Left ventricle myocardium inferior (tissue), 1 donor: Measurements from ENCODE around the gene FKRP. TPM values are rescaled to one million over a fixed set of nuclear protein-coding genes. Genes with fewer than 3 reads are reported as not detected.
A peak's percentile ranks its signal among the peaks of the same experiment; 100 is the strongest.

Experiments used
- DNase-seq: peaks from one replicate; pipeline ENCODE4 v3.0.0-alpha.2; 2020
- H3K27ac ChIP-seq: fragments of 200-600 bp; replicated peaks from 2 replicates; pipeline ENCODE4 v1.8.0; 2021
- H3K27me3 ChIP-seq: fragments of 200-600 bp; 2 replicates; pipeline ENCODE4 v1.8.0; 2021; ENCODE audit warnings: low read depth
- H3K36me3 ChIP-seq: fragments of 200-600 bp; 2 replicates; pipeline ENCODE4 v1.8.0; 2021
- H3K4me1 ChIP-seq: fragments of 200-600 bp; 2 replicates; pipeline ENCODE4 v1.8.0; 2021
- H3K4me3 ChIP-seq: fragments of 200-600 bp; 2 replicates; pipeline ENCODE4 v1.8.0; 2021; ENCODE audit warnings: mild to moderate bottlenecking, moderate library complexity
- H3K9me3 ChIP-seq: fragments of 200-600 bp; replicated peaks from 2 replicates; pipeline ENCODE4 v1.8.0; 2021
- CTCF ChIP-seq: fragments of 200-600 bp; IDR thresholded peaks from 2 replicates; pipeline ENCODE4 v1.8.0; 2021; ENCODE audit warnings: antibody characterized with exemption, mild to moderate bottlenecking, borderline replicate concordance
- intact Hi-C: fragments of 100-400 bp; cut with micrococcal nuclease; formaldehyde crosslinking; loops from one replicate; pipeline ENCODE4 v1.11.0; 2022
- total RNA-seq: library from RNA; stranded (reverse); fragmentation: NEBNext Ultra II Directional; extraction: Animal tissue kit (Norgen Biotek cat#: 25700); gene quantifications from one replicate; pipeline ENCODE4 v1.2.1, GENCODE V29; 2021
- donor health status: DM: no; HTN: yes; CAD: no; lungs with severe emphysema.

Gene FKRP
- total RNA-seq, 1 donor from 2014 or later = 15.6 TPM

GRCh38 chr19:46715620-46715974 is 30.3 kb upstream of the FKRP start:
- Histone ChIP-seq H3K9me3 (no peaks in the 10 kb centered on the region), H3K27ac (peak overlapping the region; percentile 90), H3K27me3 (no peaks in the 10 kb centered on the region), H3K4me1 (peaks cover 64% of the 10 kb centered on the region), H3K36me3 (peaks cover 19% of the 10 kb centered on the region), H3K4me3 (peak overlapping the region; percentile 87)
- TF ChIP-seq CTCF = no peak
- intact Hi-C loops = no loop called here
- DNase-seq = no peak

- peak overlapping the region; percentile 87 for H3K4me3 ChIP-seq
- H3K9me3 ChIP-seq = no peaks in the 10 kb centered on the region
- H3K27me3 ChIP-seq = no peaks in the 10 kb centered on the region
- H3K27ac ChIP-seq = peak overlapping the region; percentile 90
- TF ChIP-seq CTCF = no peak
- peaks cover 64% of the 10 kb centered on the region for H3K4me1 ChIP-seq
- peaks cover 19% of the 10 kb centered on the region for H3K36me3 ChIP-seq
- DNase-seq = no peak
- intact Hi-C loops = no loop called here
These were observed 29.7 kb upstream of the FKRP start for GRCh38 chr19:46715975-46716671.

- Histone ChIP-seq H3K27me3 (no peaks in the 10 kb centered on the region), H3K4me1 (peaks cover 64% of the 10 kb centered on the region), H3K9me3 (no peaks in the 10 kb centered on the region), H3K27ac (peak overlapping the region; percentile 90), H3K36me3 (peaks cover 23% of the 10 kb centered on the region), H3K4me3 (peak overlapping the region; percentile 87)
- TF ChIP-seq CTCF = no peak
- DNase-seq = no peak
- intact Hi-C loops = no loop called here
These were observed 29.2 kb upstream of the FKRP start for GRCh38 chr19:46716672-46717033.

- no peak for TF ChIP-seq CTCF
- H3K36me3 ChIP-seq = peaks cover 28% of the 10 kb centered on the region
- intact Hi-C loops = no loop called here
- peaks cover 64% of the 10 kb centered on the region for H3K4me1 ChIP-seq
- DNase-seq = peak; percentile 95
- no peaks in the 10 kb centered on the region for H3K27me3 ChIP-seq
- H3K9me3 ChIP-seq = no peaks in the 10 kb centered on the region
- H3K4me3 ChIP-seq = peak within 1 kb of the TSS; percentile 87
- H3K27ac ChIP-seq = peak within 1 kb of the TSS; percentile 90
These were observed 28.7 kb upstream of the FKRP start, which contains the start of gene PRKD2 for GRCh38 chr19:46717034-46717715. TSS of gene PRKD2 (minus strand) at chr19:46717114. CDS start at chr19:46716370, 744 bp downstream.

GRCh38 chr19:46717716-46718143 is 28.1 kb upstream of the FKRP start:
- intact Hi-C loops = no loop called here
- Histone ChIP-seq H3K4me1 (peaks cover 61% of the 10 kb centered on the region), H3K36me3 (peaks cover 34% of the 10 kb centered on the region), H3K4me3 (peak overlapping the region; percentile 87), H3K27ac (peak overlapping the region; percentile 90), H3K27me3 (no peaks in the 10 kb centered on the region), H3K9me3 (no peaks in the 10 kb centered on the region)
- DNase-seq = no peak
- no peak for TF ChIP-seq CTCF
